SK-N-SH treated with all-trans-retinoic acid at 6 μM for 48 hours (cell line): ENCODE measurements around the gene RNF148.

Experiments
- CSDC2 ChIP-seq: fragments of 250-450 bp; sonication (Bioruptor Pico); IDR thresholded peaks from 2 replicates; pipeline ENCODE4 v1.5.0; 2020; ENCODE audit warnings: mild to moderate bottlenecking, moderate library complexity
- PPARA ChIP-seq: fragments of 250-450 bp; sonication (Bioruptor Pico); IDR thresholded peaks from 2 replicates; pipeline ENCODE4 v1.5.0; 2020; ENCODE audit warnings: mild to moderate bottlenecking, borderline replicate concordance
- SNAI2 ChIP-seq: fragments of 250-450 bp; sonication (Bioruptor Pico); IDR thresholded peaks from 2 replicates; pipeline ENCODE4 v1.5.0; 2020; ENCODE audit warnings: mild to moderate bottlenecking, moderate library complexity
- TOX ChIP-seq: fragments of 250-450 bp; sonication (Bioruptor Pico); IDR thresholded peaks from 2 replicates; pipeline ENCODE4 v1.8.0; 2021; ENCODE audit warnings: mild to moderate bottlenecking, moderate library complexity, borderline replicate concordance
- TF ChIP-seq, protein P1 (sequence below): fragments of 250-450 bp; sonication (Bioruptor Pico); IDR thresholded peaks from 2 replicates; pipeline ENCODE4 v1.5.1; 2021; ENCODE audit warnings: mild to moderate bottlenecking, moderate library complexity

DNA sequence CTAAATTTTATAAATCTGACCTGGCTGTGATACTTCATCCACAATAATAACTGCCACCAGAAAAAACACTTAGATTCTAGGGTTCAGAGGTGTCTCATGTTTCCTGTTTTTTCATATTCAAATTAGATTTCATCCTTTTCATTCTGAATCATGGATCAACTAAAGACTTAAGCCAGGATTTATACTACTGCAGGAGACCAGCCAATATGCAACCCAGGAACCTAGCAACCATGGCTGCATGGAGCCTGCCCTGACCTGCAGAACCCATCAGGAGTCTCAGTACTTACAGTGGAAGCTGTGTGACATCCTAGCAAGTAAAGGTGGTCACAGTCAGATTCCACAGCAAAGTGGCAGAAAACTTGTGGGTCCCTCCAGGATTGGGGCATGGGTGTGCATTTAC, 40.5 kb upstream of the RNF148 start:
- TF ChIP-seq, protein P1, sequence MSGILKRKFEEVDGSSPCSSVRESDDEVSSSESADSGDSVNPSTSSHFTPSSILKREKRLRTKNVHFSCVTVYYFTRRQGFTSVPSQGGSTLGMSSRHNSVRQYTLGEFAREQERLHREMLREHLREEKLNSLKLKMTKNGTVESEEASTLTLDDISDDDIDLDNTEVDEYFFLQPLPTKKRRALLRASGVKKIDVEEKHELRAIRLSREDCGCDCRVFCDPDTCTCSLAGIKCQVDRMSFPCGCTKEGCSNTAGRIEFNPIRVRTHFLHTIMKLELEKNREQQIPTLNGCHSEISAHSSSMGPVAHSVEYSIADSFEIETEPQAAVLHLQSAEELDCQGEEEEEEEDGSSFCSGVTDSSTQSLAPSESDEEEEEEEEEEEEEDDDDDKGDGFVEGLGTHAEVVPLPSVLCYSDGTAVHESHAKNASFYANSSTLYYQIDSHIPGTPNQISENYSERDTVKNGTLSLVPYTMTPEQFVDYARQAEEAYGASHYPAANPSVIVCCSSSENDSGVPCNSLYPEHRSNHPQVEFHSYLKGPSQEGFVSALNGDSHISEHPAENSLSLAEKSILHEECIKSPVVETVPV, result no peak
- TF ChIP-seq PPARA (CRISPR knock-in tag) (no peak), CSDC2 (no peak), SNAI2 (CRISPR knock-in tag) (no peak), TOX (CRISPR knock-in tag) (no peak)
